GM19468 (cell line): ENCODE results near the gene WNT7B.

Source experiments
- ATAC-seq: cut with Tn5 transposase; IDR thresholded peaks from one replicate; pipeline ENCODE4 v1.9.1; 2021; ENCODE audit warnings: mild to moderate bottlenecking, moderate library complexity, moderate number of reproducible peaks; ENCODE audit not compliant: unreplicated experiment; ENCODE audit errors: extremely low read depth

WNT7B gene

GRCh38 chr22:45916515-45916914 lies 60.4 kb downstream of the WNT7B start:
- ATAC-seq: no peak

- no peak for ATAC-seq
Observed at GRCh38 chr22:45915841-45916240, 61.1 kb downstream of the WNT7B start.

- ATAC-seq: no peak
Observed at GRCh38 chr22:45915151-45915550, 61.8 kb downstream of the WNT7B start.

- ATAC-seq: no peak
Observed at GRCh38 chr22:45914309-45914708, 62.7 kb downstream of the WNT7B start.

DNA sequence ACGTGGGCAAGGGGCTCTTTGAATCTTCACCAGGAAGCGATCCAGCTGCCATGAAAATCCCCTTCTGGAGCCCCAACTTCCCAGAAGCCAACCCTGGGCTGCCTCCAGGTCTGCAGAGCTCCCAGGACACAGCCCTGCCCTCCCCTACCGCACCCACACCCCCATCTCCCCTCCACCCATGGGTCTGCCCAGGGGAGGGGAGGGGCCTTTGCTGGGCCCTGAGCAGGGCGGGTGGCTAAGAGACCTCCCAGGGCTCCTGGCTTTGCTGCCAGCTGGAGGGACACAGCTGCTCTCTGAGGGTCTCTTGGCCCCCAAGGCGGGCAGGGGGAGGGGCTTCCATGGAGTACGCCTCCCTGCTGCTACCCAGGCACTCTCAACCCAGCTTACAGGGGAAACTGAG lies 64.1 kb downstream of the WNT7B start:
- no peak for ATAC-seq

DNA sequence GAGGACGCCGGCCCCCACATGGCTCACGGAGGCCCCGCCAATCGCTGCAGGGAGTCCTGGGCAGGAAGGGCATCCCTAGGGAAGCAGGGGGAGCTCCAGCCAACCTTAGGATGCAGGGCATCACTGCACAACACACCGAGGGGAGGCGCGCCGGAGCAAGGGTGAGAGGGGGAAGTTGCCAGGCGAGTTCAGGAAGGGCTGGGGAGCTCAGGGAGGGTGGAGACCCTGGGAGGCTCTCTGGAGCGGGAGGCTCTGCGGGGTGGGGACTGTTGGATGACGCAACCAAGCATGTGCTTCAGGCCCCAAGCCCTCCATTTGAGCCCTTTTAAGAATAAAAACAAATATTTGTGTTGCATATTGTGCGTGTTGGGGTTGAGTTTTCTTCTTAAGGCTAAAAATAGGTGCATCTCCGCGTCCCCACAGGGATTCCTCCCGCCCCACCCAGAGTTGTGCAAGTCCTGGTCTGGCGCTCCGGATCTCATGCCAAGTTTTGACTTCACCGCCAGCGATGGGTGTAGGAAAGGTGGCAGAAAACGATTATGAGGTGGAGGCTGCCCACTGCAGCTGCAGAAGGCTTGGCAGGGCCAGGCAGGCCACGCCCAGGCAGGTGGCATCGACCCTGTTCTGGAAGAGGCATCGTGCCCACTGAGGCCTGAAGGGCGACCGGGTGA lies 65.2 kb downstream of the WNT7B start:
- ATAC-seq: no peak

GRCh38 chr22:45910928-45911467 lies 66.0 kb downstream of the WNT7B start:
- no peak for ATAC-seq

DNA sequence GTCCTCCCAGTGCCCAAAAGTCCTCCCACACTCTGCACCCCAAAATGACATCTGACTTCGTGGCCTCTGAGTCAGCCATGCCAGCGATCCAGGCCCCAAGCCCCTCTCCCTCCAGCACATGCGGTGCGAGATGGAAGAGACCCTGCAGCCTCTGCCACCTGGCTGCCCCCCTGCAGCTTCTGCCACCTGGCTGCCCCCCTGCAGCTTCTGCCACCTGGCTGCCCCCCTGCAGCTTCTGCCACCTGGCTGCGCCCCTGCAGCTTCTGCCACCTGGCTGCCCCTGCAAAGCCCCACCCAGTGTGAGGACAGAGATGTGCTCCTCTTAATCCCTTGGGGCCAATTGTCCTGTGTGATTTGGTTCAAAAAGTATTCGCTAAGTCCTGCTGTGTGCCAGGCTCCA lies 68.0 kb downstream of the WNT7B start:
- no peak for ATAC-seq

- no peak for ATAC-seq
Observed at GRCh38 chr22:45907996-45908395, 69.0 kb downstream of the WNT7B start.

DNA sequence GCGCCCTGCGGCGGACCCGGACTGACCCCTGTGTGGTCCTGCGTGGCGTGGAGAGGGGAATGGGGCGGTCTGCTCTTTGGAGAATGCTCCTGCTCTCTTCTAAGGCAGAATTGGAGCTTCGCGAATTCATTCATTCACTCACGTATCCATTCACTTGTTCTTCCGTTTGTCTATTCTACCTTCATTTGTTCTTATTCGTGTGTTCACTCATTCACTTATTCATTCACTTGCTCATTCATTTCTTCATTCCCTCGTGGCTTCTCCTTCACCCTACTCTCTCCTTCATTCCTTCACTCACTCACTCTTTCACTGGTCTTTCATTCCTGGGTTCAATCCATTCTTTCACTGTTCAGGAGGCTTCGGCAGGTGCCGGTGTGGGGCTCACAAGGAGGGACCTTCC lies 69.6 kb downstream of the WNT7B start:
- ATAC-seq: no peak

DNA sequence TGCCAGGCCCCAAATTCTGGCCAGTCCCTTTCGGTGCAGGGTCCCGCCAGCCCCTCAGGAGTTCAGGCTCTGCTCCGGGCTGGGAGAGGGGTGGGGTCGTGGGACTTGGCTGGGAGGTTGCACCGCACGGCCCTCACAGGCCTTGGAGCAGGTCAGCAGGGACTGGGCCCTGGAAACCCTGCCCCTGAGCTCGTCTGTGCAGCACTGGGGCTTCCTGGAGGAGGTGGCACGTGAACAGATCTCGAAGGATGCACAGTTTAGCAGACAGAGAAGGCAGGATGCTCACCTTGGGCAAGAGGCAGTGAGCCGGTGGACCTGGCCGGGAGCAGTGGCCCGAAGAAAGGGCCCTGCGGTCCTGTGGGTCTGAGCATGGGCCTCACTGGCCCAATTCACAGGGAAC lies 70.0 kb downstream of the WNT7B start:
- ATAC-seq: no peak

DNA sequence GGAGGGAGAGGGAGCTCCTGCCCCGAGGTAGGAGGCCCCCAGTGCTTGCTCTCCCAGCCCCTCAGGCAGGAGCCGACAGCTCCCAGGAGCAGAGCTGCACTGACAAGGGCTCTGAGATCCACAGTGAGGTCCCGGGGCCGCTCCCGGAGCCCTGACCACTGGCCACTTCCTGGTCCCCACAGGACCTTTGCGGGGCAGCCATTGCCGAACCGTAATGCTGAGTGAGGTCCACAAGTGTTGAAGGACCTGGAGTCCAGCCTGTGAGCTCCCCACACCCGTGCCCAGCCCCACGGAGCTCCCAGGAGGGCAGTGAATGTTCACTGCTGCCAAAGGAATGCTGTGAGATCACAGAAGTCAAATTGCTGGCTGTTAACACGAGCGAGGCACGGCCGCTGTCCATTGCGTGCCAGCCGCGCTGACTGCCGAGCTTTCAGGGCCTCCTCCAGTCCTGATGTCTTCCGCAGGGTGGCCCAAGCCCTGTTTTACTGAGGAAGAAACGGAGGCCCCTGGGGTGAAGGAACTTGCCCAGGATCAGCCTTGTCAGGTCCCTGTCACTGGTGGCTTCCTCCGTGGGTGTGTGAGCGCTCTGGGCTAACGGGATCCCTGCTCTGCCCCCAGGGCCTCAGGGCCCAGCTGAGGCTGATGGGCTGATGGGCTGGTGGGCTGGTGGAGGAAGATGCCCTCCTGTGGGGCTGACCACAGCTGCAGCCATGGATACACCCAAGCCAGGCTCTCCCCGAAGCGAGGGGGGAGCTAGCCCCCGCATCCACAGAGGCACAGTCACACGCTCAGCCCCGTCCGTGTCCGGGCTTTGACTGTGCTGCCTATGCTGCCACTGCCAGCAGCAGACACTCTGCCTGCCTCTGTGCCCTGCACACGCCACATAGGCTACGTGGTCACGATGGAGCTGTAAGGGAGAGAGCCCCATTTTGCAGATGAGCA lies 70.8 kb downstream of the WNT7B start:
- no peak for ATAC-seq

GRCh38 chr22:45905326-45905923 lies 71.5 kb downstream of the WNT7B start:
- ATAC-seq: no peak

DNA sequence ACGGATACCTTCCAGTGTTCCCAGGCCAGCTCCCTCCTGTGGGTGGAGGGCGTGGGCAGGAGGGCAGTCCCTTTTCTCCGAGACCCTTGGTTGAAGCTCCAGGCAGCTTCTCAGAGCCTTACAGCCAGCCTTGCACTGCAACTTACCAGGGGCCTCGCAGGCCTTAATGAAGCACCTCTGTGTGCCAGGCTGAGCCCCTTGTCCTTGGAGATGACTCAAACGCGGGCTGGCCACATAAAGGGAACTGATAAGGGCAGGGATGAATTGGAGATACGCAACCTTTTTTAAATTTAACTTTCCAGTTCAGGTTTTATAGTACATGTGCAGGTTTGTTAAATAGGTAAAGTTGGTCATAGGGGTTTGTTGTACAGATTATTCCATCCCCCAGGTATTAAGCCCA lies 72.7 kb downstream of the WNT7B start:
- ATAC-seq: no peak

DNA sequence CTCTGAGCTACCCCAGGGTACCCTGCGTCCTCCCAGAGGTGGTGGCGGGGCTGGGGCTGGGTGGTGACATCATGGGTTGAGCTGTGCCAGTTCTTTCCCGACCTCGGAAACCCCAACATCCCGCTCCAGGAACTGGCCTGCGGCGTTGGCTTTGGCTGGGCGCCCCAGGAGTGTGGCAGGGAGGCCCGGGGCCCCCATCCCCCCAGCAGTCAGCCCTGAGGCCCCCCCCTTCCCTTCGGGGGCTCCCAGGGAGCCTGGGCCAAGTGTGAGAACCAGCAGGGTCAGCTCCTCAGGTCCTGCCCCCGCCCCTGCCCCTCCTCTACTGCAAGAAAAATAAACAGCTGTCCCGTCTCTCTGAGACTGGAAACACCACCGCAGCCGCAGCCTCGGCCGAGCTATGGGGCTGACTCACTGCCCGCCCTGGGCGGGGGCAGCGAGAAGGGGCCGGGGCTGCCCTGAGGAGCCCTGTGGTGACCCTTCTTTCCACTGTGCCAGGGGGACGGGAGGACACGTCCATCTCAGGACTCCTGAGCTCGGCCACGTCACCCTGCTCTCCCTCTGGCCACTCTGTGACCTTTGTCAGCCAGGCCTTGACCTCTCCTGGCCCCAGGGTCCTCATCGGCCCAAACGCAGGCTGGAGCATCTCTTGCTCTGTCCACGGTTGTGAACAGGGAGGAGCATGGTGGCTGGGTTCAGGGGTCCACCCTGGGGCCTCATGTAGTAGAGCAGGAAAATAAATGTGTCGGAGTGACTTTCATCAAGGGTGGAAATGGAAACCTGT lies 73.4 kb downstream of the WNT7B start:
- no peak for ATAC-seq

- no peak for ATAC-seq
Observed at GRCh38 chr22:45897736-45898135, 79.2 kb downstream of the WNT7B start.

DNA sequence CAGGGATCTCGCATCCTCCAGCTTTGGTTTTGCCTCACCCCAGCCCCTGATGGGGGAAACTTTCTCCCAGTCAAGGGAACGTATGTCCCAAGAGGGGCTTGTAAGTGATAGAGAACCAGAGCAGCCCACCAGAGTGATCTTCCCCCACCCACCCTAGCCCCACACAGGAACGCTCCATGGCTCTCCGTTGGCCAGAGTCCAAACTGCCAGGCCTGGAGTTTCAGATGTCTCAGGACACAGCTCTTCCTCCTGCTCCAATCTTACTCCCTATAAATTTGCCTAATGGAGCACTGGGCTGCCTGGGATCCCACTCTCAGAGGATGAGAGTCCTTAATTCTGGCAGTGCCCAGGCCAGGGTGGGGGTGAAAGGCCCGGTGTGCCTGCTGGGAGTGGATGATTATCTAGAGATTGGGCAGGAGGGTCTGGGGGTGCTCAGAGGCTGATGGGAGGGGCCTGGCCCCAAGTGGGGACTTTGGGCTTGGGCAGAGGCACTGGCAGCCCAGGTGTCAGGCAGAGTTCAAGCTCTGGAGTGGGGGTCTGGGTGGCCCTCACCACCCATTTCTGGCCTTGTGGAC lies 79.9 kb downstream of the WNT7B start:
- ATAC-seq: no peak

DNA sequence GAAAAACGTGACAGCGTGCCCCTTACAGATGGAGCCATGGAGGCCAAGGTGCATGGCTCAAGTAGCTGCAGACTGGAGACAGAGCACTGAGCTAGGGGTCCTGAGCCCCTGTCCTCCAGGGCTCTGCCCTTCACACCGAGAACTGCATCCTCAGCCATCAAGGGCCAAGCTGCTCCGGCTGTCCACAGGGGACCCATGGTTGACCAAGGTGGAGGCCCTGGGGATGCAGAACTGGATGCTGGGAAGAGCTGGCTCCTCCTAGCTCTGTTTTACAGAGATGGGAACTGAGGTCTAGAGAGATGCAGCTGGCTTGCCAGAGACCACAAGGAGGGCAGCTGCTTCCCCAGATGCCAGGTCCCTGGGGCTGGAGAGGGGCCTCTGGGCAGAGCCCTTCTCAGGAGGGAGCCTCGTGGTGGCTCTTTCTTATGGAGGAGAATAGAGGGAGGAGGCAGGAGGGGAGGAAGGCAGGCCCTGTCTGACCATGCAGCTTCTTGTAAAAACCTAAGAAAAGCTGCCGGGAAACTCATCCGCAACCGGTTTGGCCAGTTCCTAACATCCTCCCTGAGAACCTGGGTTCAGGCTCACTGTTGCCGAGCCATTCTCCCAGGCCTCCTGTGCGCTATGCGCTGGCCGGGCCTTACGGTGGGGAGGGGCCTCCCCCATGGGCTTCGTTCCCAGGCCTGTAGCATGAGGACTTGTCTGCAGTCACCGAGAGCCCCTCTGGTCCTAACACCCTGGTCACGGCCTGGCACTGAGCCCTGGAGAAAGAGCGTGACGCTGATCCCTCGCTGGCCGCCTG lies 80.6 kb downstream of the WNT7B start:
- no peak for ATAC-seq
